Stimulated activated CD4-positive, alpha-beta T cell treated with anti-CD3 and anti-CD28 coated beads, TNF-alpha, amount 100 ng/mL, for 4 hours (primary cell): ENCODE measurements around the gene SP5.
"Not testable (repeated sequence)": the region's sequence is repeated elsewhere in the genome, so short reads cannot be mapped to it uniquely, and the experiment has no call there.

Experiments
- DNase-seq, 3 experiments: peaks; one replicate each; pipeline ENCODE4 v3.0.0-alpha.2; 2020; ENCODE audit warnings: low read depth in 3 of 3

The SP5 gene

DNA sequence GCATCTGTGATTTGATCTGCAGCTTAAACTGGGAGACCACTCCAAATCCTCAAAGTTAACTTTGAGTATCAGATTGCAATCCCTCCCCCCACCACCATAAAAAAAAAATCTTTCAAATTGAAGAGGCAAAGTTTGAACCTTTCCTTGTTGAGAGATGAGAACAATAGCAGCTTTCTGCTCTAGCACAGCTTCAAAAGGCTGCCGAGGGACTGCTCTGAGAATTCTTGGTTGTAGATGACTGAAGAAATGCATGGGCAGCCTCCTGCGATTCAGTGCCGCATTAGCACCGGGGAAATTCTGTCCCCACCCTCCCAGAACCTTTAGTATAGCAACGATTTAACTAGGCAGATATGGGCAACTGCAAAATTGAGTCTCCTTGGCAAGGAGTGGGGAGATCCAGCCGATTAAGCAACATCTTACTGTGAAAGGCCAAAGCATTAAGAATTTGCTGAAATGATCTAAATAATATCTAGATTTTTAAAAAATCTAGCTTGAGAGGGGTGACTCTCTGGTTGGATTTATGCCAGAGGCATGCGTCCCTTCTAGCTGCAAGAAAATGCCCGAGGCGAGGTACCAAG is 3.9 kb upstream of the SP5 start:
- no peak for DNase-seq

DNA sequence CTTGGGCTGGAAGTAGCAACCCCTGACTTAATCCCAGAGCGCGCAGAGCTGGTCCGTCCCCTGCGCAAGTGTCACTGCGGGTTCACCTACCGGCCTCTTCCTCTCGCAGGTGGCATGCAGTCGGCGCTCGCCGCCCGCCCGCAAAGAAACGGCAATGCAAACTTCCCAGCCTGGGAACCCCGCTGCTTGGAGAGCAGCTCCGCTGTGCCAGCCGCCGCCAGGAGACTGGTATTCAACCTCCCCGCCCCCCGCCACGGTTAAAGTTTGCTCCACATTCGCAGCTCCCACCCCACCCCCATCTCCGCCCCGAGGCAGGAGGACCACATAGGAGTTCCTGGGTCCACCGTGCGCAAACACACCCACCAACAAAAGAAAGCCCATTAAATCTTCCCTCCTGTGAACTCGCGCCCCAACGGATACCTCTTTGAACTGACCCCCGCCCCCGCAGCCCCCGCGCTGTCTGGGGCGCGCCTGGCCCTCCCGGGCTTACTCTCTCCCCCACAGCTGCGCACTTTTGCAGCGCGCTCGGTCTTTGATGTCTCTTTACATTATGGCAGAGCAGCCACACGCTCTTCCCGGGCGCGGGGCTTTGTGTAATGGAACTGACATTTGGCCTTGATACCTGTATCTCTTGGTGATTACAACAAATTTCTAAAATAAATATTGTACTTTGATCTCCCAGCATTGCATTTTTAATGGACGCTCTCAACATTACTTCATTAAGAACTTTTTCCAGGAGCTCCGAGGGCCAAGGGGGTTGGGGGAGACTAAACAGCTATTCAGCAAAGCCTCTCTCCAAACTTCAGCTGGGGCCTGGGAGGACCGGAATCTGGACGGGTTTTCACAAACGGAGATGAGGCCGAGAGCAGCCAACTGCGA is 3.1 kb upstream of the SP5 start:
- no peak for DNase-seq

DNA sequence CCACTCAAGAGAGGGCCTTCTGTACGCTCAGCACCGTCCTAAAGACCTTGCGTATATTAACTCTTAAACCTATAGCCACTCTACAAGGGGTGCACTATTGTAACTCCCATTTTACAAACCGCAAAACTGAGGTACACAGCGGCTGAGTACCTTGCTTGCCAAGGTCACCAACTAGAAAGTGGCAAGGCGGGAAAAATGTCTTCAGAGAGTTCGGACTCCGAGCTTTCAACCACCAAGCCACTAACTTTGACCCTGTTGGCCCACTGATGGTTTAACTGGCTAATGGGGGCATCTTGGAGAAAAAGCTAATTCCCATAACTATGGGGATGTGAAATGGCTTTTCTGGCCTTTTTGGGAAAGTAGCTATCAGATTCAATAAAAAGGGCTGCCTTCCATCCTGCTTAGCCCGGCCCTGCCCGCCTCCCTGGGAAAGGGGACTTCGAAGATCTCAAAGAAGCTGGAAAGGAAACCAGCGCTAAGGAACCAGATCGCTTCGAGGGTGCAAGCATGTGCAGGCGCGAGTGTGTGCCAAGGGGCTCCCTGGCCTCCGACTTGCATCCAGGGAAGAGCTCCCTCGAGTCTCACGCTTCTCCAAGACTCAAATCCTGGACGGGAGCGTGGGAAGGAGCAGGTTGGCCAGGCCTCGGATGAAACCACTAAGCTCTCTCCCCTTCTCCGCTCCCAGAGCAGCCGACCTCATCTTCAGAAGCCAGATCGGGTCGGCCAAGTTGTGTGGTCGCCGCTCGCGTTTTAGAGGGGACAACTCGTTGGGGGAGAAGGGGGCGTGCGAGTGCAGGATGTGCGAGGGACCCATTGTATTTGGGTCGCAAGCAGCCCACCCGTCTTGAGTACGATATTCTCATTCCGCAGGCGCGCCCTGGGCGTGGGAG is 2.2 kb upstream of the SP5 start:
- DNase-seq = no peak

DNA sequence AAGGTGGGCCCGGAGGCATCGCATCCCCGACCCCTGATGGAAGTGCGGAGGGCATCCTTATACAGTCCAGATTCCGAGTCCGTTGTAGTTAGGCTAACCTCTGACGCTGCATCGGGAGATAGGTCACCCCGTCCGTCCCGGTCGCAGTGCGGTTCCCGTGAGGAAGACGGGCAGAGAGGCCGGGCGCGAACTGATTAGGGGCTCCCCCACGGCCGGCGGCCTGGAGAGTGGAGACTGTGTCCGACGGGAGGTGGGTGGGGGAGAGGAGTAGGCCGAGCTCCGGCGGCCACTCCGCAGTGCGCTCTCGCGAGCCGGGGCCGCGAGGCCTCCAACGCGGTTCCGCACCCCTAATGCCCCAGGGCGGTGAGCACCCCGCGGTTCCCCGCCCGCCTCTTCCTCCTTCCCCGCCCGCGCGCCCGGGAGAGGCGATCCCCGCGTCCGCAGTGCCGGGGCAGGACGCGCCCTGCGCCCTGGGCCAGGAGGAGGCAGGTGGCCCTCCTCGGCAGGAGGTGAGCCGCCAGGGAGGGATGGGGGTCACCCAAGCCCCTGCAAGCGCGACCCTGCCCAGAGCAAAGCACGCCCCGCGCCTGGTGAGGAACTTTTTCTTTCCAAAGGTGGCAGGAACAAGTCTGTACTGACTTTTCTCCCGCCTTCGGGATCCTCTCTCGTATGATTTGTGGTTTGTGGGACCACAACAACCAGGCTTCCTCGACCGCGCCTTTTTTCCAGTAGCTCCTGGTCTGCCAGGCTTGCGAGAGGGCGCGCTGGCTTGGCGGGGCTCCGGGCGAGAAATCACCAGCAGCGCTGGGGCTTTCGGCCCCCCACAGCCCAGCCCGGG is 1.4 kb upstream of the SP5 start:
- peak in 1 of 3 experiments; percentile 8 for DNase-seq

DNA sequence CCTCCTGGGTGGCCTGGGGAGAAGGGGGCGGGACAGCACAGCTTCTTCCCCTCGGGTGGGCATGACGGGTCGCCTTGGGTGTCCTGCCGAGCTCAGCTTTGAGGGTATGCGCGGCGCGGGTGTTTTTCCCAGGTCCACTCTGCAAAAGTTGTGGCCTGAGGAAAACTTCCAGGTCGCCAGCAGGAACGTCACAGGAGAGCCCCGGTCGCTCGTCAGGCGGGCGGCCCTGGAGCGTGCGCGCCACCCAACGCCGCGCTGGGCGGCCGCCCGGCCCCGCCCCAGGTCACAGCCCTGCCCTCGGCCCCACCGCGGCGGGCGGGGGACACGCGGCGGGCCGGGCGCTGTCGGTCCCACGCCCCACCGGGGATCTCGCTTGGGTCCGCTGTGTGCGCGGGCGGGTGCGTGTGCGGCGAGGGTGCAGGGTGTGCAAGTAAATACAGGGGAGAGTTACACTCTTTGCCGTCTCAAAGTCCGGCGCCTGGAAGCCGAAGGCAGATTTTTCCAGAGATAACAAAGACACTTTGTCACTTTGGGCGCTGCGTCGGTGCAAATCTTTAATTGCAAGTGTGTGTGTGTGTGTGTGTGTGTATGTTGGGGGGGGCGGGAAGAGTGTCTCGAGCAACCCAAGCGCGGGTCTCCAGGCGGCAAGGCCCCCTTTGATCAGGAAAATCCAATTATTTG is 616 bp upstream of the SP5 start:
- DNase-seq = no peak

DNA sequence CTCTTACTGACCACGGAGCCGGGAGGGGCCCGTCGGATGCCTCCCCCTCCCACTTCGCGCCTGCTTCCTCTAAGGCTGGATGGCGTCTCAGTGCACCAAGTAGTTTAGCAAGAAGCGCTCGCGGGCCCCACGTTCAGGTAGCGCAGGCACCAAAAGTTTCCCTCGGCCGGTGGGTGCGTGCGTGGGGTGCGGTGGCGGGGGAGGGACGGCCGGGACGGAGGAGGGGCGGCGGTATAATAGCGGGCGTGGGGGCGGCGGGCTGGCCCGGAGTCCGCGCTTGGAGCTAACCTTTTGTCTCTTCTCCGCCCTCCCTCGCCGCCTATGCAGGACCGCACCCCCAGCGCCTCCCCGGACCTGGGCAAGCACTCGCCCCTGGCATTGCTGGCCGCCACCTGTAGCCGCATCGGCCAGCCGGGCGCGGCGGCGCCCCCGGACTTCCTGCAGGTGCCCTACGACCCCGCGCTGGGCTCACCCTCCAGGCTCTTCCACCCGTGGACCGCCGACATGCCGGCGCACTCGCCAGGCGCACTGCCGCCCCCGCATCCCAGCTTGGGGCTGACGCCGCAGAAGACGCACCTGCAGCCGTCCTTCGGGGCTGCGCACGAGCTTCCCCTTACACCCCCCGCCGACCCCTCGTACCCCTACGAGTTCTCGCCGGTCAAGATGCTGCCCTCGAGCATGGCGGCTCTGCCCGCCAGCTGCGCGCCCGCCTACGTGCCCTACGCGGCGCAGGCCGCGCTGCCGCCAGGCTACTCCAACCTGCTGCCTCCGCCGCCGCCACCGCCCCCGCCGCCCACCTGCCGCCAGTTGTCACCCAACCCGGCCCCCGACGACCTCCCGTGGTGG is 1.0 kb downstream of the SP5 start:
- DNase-seq = no peak

DNA sequence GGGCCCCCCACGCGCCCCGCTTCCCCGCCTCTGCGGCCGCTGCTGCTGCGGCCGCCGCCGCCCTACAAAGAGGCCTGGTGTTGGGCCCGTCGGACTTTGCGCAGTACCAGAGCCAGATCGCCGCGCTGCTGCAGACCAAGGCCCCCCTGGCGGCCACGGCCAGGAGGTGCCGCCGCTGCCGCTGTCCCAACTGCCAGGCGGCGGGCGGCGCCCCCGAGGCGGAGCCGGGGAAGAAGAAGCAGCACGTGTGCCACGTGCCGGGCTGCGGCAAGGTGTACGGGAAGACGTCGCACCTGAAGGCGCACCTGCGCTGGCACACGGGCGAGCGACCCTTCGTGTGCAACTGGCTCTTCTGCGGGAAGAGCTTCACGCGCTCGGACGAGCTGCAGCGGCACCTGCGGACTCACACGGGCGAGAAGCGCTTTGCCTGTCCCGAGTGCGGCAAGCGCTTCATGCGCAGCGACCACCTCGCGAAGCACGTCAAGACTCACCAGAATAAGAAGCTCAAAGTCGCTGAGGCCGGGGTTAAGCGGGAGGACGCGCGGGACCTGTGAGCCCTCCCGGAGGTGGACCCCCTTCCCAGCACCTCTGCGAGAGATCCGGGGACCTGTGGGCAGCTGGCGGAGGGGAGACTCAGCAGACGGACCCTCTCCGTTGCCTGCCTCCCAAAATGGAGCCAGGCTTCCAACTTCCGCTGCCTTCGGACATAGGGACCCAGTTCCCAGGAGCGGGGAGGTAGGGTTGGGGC is 1.9 kb downstream of the SP5 start:
- no peak for DNase-seq

DNA sequence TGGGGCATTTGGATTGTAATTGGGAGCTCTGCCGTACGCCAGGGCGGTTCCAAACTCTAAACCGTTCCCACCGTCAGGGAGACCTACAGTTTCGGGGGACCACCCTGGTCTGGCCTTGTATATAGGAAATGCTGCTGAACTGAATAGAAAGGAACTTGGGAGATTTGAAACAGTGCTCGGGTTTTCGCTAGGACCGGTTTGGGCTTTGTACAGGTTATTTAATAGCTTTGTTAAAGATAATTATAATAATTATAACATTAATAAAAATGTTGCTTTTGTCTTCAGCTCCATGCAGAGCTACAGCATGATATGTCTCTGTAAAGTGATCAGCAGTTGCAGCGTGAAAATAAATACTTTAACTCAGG is 2.4 kb downstream of the SP5 start:
- DNase-seq = no peak

DNA sequence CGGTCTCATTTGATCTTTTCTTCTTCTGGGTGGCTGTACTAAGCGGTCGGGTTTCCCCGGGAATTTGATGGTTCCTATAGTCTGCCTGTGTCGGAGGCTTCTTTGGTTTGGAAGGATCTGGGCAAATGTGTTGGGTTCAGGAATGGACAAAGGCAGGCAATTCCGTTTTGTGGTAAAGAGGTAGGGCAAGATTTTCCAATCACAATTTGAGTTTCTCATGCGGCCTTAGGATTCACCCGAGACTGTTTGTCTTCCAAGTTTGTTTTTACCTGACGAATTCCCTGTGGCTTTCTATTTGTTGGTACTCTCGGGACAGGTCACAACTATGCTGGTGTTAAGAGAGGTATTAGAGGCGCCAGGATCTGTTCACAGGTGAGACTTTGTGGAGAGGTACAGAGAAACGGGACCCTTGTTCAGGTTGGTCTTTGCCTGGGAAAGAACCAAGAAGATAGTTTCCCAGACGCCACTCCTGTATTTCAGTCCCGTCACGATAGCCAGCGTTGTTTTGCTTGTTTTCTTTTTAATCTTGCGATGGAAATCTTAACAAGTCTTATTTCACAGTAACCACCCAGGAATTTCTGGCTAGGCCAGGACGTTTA is 3.0 kb downstream of the SP5 start:
- no peak for DNase-seq

DNA sequence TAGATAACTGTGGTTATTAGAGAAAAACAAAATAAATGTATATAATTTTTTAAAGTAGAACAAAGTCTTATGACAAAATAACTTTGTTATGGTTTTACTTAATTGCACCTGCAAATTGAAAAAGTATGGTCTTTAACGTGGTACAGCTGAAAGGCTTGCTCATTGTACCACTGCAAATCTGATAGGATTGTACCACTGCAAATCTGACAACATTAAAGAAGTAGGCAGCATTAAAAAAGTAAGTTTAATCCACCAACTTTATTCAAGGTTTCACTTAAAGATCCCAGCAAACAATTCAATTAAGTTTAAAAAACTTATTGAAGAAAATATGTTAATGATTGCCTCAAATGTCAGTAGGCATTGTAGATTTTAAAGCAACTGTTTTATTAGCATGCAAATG is 4.7 kb downstream of the SP5 start:
- no peak for DNase-seq

DNA sequence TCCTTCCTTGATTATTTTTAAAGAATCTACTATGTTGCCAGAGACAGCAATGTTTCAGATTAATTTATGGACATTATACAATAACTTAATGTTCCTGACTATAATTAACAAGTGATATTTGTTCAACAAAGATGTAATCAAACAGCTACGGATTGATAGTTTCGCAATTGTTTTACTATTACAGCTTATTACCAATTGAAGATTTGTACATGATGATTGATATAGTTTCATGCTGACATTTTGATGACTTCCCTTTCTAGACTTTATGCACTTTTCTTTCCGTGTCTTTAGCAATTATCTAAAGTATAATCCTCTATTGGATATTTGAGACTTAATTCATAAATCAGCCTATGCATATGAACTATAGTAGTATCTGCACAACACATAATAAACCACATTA is 6.5 kb downstream of the SP5 start:
- DNase-seq = no peak

DNA sequence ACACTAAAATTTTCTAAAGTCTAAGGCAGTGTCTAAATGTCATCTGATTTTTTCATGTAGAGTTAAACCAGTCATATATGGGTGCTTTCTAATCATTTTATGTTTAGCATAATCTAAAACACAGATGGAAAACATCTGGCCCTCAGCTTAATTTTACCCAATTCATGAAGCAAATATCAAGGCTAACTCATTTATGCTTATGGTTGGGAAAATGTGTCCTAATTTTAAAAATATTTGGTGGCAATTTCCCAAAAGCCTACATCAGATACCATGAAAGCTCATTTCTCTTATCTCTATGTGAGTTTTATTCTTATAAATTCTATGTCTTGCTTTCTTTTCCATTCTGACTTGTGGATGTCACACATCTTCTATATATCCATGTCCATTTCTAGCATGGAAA is 7.2 kb downstream of the SP5 start:
- no peak for DNase-seq

DNA sequence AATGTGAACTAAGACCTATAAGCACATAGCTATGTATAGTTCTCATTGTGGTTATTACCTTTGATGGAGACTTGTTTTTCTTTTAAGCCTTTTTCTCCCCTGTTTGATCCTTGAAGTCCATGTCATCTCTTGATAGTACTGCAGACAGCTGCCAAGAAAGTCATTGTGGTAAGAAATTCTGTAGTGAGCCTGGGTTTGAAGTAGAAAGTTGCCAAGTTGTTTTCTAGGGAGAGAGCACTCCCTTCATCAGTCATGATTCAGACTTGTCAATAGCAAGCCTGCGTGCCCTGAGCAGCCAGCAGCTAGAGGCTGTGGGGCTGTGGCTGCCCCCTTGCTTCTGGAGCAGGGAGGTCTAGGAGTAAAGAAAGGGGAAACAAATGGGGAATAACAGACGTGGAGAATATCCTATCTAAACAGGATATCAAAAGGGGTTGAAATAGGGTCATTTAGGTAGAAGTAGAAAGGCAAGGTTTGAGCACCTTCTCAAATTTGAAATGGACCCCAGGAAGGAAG is 8.4 kb downstream of the SP5 start:
- no peak for DNase-seq

DNA sequence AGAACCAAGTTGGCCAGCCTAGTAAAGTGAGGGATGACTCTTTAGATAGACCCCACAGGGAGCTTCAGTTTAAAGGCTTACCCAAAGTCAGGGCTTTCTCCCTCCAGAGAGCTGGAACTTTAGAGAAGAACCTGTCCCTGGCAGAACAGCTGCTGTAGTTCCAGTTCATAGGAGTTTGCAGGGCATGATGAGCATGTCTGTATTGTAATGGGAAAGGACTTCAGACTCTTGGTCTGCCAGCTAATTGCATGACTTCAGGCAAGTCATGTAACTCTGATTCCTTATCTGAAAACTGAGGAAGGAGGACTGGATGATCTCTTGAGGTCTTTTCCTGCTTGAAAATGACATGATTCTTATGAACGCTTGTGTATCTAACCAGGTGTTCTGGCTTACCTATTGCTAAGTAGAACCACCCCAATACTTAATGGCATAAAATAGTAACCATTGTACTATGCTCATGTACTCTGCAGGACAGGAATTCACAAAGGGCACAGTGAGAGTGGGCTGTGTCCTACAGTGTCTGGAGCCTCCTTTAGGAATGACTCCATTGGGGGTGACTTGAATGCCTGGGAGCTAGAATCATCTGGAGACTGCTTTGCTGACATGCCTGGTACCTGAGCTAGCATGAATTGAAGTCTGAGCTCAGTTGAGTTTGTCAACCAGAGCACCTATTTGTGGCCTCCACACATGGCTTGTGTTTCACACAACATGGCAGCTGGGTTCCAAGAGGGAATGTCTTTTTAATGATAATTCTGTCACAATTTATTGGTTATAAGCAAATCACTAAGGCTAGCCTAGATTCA is 18.9 kb downstream of the SP5 start:
- no peak for DNase-seq

DNA sequence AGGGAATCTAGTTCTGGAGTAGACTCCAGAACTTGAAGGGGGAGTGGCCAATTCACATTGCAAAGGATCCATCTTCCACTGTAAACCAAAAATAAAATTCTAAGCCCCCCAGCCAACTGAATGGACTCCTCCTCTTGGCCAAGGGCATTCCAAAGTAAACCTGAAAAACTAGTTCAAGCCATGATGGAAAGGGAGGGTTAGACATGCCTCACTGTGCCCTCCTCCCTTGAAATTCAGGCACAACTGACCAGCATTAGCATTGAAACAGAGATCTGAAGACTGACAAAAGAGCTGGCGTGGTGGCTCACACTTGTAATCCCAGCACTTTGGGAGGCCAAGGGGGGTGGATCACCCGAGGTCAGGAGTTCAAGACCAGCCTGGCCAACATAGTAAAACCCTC is 19.5 kb downstream of the SP5 start:
- not testable (repeated sequence) for DNase-seq

DNA sequence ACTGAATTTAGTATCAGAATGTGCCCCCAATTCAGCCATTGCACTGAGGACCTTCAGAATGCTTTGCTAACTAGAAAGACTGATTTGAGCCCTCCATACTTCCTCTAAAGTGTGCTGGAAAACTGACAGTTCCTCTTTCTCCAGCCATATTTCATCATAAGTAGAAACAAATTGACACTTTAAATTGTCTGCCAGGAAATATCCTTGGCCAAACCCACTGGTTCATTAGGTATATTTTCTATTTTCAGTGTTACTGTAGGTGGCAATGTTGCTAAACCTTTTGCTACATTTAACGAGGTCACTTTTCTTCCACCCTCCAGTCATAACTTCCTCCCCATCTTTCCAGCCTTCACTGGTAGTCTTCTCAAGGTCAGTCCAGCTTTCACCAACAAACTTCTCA is 21.5 kb downstream of the SP5 start:
- DNase-seq = no peak

DNA sequence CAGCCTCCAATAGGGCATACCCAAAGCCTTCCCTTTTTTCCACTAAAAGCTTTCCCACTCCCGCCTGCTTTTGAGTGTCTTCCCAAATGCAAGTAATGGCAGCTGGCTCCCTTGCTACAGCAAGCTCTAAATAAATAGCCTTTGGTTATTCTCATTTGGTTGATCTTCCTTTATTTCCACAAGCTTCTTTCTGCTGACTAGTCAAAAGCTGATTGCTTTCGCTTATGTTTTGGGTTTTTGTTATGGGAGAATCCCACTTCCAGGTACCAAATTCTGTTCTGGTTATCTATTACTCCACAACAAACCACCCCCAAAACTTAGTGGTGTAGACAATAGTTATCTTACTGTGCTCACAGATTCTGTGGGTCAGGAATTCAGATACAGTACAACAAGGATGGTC is 22.3 kb downstream of the SP5 start:
- no peak for DNase-seq

DNA sequence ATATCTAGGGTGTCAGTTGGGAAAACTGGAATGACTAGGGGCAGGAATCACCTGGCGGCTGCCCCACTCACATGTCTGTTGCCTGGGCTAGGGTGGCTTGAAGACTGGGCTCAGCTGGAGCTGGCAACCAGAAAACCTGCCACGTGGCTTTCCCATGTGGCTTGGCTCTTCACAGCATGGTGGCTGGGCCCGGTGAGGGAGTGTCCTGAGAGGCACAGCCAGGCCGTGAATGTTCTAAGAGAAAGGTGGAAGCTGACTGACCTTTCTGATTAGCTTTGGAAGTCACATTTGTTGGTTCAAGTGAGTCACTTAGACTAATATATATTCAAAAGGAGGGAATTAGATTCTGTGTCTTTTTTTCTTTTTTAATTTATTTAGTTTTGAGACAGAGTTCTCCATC is 22.7 kb downstream of the SP5 start:
- no peak for DNase-seq
